Stimulated activated CD4-positive, alpha-beta T cell treated with anti-CD3 and anti-CD28 coated beads, Interleukin-1b, Interleukin-23, amount 100 ng/mL, for 24 hours (primary cell): Measurements from ENCODE around the gene NEO1.

Experiments used
- DNase-seq, 4 experiments: peaks; one replicate each; pipeline ENCODE4 v3.0.0-alpha.2; 2020; ENCODE audit warnings: low read depth in 4 of 4, low spot score in 1 of 4

The NEO1 gene

GRCh38 chr15:73326157-73326556 lies 273.9 kb downstream of the NEO1 start:
- no peak for DNase-seq

GRCh38 chr15:73328149-73328820 lies 276.0 kb downstream of the NEO1 start:
- no peak for DNase-seq

GRCh38 chr15:73328981-73329380 lies 276.7 kb downstream of the NEO1 start:
- no peak for DNase-seq

- no peak for DNase-seq
These were observed 277.4 kb downstream of the NEO1 start for GRCh38 chr15:73329501-73330200.

- DNase-seq: no peak
These were observed 278.2 kb downstream of the NEO1 start for GRCh38 chr15:73330206-73331051.

- no peak for DNase-seq
These were observed 279.2 kb downstream of the NEO1 start for GRCh38 chr15:73331501-73331900.

GRCh38 chr15:73331991-73332925 lies 280.0 kb downstream of the NEO1 start:
- DNase-seq: no peak

- DNase-seq: no peak
These were observed 280.7 kb downstream of the NEO1 start for GRCh38 chr15:73333001-73333400.

- DNase-seq: no peak
These were observed 281.8 kb downstream of the NEO1 start for GRCh38 chr15:73334086-73334485.

GRCh38 chr15:73335026-73335425 lies 282.8 kb downstream of the NEO1 start:
- no peak for DNase-seq

GRCh38 chr15:73335471-73335870 lies 283.2 kb downstream of the NEO1 start:
- no peak for DNase-seq

- DNase-seq: no peak
These were observed 284.5 kb downstream of the NEO1 start for GRCh38 chr15:73336756-73337155.

- no peak for DNase-seq
These were observed 284.9 kb downstream of the NEO1 start for GRCh38 chr15:73337187-73337586.

GRCh38 chr15:73338058-73338457 lies 285.8 kb downstream of the NEO1 start:
- DNase-seq: no peak

GRCh38 chr15:73338606-73339374 lies 286.5 kb downstream of the NEO1 start:
- no peak for DNase-seq

- DNase-seq: no peak
These were observed 288.4 kb downstream of the NEO1 start for GRCh38 chr15:73340502-73341192.

GRCh38 chr15:73341886-73342600 lies 289.8 kb downstream of the NEO1 start:
- no peak for DNase-seq

- DNase-seq: no peak
These were observed 291.8 kb downstream of the NEO1 start for GRCh38 chr15:73344056-73344455.

- DNase-seq: no peak
These were observed 293.4 kb downstream of the NEO1 start for GRCh38 chr15:73345658-73346057.
